GM19372 (cell line): ENCODE data around the gene DDX49.
"Not testable (repeated sequence)": the region's sequence is repeated elsewhere in the genome, so short reads cannot be mapped to it uniquely, and the experiment has no call there.

ENCODE experiments used
- ATAC-seq: cut with Tn5 transposase; IDR thresholded peaks from one replicate; pipeline ENCODE4 v1.9.1; 2021; ENCODE audit warnings: mild to moderate bottlenecking, low read depth, moderate library complexity; ENCODE audit not compliant: unreplicated experiment

The DDX49 gene

DNA sequence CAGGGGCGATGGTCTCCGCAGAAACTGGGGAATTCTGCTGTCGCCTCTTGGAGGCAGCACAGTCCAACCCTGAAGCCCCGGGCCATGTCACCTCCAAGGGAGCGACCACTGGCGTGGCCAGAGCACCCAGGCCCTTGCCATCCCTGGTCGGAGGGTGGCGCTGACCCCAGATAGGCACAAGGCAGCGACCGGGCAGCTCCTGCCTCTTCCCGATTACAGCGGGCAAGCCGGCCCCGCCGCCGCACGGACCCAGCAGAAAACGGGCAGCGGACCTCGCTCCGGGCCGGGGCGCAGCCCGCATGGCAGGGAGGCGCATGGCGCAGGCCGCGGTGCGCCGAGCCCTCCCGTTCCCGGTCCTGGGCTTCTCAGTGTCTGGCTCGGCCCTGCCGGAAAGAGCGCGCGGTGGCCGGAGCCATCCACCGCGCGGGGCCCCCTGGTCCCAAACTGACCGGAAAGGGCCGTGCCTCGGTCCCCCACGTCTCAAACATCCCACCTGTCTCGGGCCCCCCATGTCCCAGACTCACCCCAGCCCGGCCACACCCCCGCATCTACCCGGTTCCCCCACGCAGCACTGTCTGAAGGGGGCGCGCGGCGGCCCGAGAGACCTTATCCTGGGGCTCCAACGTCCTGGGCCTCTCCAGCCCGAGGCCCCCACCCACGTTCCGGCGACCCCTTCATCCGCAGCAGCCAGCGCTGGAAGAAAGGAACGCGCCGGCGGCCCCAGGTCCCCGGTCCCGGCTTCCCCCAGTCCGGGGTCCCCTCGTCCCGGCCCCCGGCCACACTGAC, 24.3 kb upstream of the DDX49 start:
- ATAC-seq = no peak

DNA sequence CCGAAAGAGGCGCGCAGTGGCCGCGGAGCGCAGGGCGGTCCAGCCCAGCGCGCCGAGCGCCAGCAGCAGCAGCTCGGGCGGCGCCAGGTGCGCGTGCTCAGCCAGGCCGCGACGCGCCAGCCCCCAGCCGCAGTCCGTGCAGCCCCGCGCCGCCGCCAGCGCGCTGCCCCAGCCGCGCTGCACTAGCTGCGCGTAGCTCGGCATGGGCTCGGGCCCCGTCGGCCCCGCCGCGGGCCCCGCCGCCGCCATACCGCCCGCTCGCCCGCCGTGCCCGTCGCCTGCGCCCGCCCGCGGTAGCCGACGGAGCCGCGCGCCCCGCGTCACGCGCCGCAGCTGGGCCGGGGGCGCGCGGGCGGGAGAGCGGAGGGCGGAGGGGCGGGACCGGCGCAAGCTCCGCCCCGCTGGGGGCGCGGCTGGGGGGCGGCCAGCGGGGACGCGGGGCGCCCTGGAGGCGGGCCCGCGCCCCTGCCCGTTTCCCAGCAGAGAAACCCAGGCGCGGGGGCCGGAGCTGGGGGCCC, 23.6 kb upstream of the DDX49 start, which contains the start of gene CERS1:
Gene CERS1 (minus strand): TSS at position 335 of the 518 bp plus-strand sequence. CDS start 86 bp downstream, at position 249.
- ATAC-seq = no peak

DNA sequence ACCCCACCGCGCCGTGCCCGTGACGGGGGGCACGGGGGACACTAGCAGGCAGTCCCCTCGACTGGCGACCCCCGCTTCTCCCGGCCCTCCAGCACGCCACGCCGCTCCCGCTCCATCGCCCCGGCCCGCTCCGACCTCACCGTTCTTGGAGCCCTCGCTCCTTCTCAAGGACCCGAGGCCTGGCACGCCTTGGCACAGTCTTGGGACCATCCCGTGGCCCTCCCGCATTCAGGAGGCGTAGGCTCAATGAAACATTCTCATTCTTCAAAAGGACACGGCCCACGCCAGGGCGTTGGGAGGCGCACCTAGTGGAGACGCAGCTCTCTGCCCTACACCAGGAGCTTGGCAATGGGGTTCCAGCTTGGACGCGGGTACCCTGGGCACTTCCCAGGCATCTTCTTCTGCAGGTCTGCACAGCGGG, 23.1 kb upstream of the DDX49 start:
- no peak for ATAC-seq

DNA sequence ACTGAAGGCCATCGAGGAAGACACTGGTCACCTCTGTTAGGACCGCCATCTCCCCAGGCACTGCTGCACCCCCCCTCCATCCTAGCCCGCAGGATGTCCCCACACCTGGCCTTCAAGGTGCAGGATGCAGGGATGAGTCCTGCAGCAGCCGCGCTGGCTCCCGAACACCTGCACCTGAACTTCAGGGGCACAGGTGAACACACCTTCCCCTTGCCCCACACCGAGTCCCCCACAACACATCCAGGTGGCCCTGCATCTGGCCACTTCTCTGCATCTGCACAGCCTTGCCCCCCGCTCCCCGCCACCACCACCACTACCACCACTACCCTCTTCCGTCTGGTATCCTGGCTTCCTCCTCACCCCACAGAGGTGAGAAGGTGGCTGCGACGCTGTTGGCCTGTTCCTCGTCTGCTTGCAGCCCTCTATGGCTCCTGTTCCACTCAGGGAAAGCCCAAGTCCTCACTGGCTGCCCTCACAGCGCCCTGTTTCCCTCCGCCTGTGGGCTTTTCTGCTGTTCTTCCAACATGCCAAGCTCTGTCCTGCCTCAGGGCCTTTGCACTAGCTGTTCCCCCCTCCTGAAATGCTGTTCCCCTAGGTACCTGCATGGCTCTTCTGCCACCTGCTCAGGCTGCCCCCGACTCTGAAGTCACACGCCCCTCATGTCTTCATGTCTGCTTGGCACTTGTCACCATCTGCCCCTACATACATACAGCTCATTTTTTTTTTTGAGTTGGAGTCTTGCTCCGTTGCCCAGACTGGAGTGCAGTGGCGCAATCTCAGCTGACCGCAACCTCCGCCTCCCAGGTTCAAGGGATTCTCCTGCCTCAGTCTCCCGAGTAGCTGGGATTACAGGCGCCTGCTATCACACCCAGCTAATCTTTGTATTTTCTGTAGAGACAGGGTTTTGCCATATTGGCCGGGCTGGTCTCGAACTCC, 22.2 kb upstream of the DDX49 start:
- no peak for ATAC-seq

DNA sequence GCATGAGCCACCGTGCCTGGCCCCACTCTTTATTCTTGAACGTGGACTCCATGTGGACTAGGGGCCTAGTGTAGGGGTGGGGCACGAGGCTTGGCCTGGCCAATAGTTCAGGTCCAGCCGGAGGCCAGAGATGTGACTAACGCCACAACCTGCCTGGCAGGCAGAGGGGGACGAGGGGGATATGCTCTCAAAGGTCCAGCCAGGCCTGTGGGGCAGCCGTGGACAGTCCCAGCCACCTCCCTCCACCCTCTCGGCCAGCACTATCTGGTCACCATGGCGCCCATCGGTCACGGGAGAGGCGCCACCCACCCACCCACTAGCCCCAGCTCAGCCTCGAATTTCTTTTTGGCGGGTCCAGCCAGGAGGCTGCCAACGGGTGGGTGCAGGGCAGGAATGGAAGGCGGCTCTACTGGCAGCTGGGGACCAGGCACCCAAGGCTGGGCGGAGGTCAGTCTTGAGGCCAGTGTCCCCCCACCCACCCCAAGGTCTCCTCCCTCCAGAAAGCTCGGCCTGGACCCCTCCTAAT, 21.4 kb upstream of the DDX49 start:
- ATAC-seq = no peak

DNA sequence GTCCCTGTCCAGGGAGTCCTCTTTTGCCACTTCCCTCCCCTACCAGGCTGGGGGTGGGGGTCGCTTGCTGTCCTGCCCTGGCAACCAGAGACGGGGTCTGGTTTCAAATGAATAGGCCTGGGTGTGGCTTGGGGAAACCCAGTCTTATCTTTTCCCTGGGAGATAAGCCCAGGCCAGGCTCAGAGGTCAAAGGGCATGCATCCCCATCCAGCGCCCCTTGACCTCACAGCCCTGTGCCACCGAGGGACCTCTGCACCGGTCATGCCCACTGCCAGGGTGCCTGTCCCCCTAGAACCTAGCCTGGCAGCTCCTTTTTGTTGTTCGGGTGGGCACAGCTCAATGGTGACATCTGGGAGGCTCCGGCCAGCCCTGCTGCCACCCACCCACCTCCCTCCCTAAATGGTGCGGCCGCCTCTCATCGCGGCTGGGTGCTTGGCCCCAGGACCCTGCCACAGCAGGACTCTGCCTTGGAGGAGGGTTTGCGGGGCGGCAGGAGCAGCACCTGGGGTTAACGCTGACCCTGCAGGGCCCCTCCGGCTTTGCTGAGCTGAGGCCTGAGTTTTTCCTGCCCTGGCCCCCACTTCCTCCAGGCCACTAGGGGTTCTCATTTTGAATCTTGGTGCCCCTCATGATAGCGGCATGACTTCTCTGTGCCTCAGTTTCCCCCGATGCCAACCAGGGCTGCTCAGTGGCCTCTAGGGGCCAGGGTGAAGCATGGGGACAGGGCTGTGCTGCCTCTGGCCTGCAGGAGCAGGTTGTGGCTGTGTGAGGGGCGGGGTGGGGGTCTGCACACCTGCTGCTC, 20.7 kb upstream of the DDX49 start:
- ATAC-seq = no peak

DNA sequence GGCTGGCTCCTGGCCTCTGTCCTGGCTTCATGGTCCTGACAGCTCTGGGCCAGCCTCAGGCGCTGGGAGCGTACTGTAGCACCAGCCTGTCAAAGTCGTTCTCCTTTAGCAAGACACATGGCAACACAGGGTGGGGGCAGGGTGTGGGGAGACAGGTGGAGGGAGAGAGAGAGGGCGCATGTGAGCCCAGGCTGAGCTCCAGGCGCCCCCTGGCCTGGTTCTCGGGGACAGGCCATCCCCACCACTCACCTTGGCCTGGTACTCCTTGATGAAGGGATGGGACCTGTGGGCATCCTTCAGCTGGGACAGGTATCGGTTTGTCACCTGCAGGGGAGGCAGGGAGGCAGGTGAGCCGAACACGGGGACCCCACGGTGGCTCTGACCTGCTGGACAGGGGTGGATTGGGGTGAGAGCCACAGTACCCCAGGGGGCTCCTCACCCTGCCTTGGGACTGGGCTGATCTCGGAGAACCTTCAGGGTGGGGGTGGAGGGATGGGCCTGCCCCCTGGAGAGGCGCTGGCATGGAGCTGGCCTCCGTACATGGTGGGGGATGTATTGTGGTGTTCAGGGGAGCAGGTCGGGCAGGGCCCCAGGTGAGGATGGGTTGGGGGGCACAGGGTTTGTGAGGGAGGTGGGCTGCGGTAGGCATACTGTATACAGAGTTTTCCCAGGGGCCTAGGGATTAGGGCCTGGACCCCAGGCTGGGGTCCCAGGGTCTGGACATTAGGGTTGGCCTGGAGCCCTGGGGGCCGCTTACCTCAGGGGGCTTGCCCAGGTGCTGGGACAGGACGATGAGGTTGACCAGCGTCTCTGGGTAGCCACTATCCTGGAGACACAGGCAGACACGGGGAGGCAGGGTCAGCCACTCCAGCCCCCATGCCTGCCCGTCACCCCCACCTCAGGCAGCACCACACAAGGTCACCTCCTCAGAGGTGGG, 19.6 kb upstream of the DDX49 start:
- no peak for ATAC-seq

DNA sequence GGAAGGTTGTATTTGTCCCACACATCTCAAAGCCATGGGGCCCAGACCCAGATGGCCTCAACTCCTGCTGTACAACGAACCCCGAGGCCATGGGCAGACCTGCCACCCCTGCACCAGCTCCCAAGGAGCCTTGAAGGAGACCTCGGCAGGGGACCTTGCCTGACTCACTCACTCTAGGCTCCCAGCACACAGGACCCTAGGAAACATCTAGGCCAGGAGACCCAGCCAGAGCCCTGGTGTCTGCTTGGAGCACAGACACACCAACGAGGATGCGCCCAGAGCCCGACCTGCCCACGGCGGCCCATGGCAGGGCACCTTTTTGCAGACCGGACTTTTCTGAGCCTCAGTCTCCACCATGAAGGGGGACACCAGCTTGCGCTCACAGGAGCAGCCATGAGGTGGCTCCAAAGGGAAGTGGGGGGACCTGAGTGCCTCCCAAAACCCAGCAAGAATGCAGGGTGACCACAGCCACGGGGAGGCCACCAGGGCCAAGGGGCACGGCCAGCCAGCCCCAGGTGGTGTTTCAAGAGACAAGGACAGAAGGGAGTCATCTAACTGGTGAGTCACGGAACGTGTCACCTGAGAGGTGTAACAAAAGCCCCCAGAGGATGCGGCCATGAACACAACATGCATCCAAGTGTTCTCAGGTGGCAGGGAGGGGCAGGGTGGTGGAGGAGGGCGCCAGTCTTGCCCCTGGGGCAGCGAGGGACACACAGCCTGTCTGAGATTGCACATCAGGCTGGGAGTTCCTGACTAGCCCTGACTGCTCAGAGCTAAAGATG, 18.6 kb upstream of the DDX49 start:
- no peak for ATAC-seq

DNA sequence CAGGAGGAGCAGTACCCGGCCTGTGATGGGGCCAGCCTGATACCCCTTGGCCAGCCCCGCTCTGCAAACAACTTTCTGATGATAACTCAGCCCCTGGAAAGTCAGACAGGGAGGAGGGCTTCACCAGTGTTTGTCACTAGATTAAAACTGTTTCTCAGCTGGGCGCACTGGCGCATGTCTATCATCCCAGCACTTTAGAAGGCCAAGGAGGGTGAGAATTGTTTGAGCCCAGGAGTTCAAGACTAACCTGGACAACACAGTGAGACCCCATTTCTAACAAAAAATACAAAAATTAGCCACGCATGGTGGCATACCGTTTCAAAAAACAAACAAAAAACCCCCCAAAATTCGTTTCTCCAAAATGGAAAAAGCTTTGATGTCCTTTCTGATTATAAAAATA, 18.0 kb upstream of the DDX49 start:
- no peak for ATAC-seq

DNA sequence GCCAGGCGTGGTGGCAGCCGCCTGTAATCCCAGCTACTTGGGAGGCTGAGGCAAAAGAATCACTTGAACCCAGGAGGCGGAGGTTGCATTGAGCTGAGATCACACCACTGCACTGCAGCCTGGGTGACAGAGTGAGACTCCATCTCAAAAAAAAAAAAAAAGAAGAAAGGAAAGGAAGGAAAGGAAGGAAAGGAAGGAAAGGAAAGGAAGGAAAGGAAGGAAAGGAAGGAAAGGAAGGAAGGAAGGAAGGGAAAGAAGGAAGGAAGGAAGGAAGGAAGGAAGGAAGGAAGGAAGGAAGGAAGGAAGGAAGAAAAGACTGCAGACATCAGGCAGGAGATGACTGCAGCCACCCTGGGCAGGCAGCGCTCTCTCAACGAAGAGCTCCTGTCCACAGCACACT, 17.0 kb upstream of the DDX49 start:
- not testable (repeated sequence) for ATAC-seq

DNA sequence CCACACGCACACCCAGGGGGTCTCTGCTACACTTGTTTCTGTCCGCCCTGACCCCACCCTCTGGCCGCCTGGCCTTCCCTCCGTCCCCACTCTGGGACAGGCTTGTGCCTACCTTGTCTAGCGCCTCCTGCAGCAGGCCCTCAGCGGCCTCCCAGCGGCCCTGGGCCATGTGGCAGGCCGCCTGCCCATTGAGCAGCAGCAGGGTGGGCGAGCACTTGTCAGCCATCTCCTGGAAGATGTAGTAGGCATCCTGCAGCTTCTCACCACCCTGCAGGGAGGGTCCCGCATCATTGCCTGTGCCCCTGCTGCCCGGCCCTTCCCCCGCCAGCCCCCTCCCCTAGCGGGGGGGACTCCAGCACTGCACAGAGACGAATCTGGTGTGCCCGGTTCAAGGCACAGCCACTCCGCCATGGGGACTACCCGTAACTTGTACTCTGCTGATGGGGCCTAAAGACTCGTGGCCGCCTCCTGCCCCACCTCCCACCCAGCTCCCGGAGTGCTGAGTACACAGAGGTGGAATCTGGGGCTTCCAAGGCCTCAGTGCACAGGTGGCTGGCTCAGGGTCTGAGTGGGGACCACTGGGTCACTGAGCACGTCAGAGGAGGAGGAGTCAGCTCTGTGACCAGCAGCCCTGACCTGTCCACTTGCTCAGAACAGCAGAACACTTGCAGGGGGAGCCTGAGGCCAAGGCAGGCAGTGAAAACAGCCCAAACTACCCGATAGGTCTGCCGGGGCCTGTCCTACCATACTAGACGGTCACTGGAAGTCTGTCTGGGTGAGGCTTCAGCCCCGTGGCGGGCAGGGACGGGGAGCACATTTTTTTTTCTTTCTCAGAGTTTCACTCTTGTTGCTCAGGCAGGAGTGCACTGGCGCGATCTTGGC, 16.1 kb upstream of the DDX49 start:
- no peak for ATAC-seq

DNA sequence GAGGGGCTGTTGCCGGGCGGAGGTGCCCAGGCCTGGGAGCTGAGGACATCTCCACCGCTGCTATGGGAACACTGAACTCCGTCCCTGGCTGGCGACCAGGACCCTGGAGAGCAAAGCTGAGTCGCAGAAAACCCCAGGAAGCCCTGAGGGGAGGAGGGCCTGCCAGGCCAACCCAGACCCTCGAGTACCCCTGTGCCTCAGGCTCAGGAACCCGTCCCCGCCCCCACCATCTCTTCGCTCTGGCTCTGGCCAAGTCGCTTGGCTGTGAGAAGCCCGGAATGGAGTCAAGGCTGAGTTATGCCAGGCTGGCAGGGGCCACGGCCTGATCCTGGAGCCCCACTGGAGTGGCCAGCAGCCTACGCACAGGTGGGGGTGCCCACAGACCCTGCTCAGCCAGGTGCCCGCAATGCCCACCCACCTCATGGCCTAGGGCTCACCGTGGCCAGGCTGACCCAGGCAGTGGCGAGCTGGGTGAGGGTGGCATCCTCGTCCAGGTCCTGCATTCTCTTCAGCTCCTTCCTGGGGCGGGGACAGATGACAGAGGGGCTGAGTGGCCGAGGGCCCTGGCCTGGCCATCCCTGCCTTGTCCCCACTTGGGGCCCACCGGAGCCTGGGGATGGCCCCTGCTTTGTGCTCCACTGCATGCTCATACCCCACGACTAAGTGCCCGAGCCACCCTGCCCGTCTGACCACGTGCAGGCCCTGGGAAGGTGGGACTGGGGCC, 15.0 kb upstream of the DDX49 start:
- ATAC-seq = no peak

DNA sequence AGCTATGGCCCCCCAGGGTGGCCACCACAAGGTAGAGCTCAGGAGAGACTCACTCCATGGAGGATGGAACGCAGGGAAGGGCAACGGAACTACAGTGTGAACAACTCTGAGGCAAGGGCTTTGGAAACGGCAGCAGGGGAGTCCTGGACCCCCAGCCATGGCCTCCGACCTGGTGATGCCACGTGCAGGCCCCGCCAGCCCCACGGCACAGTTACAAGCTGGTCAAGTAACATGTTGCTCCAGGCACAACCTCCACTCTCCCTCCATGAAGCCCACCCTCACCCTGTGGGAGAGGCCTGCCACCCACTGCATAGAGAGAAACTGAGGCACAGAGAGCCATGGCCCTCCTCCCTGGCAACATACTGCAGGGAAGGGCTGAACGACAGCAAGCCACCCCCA, 14.5 kb upstream of the DDX49 start:
- no peak for ATAC-seq

DNA sequence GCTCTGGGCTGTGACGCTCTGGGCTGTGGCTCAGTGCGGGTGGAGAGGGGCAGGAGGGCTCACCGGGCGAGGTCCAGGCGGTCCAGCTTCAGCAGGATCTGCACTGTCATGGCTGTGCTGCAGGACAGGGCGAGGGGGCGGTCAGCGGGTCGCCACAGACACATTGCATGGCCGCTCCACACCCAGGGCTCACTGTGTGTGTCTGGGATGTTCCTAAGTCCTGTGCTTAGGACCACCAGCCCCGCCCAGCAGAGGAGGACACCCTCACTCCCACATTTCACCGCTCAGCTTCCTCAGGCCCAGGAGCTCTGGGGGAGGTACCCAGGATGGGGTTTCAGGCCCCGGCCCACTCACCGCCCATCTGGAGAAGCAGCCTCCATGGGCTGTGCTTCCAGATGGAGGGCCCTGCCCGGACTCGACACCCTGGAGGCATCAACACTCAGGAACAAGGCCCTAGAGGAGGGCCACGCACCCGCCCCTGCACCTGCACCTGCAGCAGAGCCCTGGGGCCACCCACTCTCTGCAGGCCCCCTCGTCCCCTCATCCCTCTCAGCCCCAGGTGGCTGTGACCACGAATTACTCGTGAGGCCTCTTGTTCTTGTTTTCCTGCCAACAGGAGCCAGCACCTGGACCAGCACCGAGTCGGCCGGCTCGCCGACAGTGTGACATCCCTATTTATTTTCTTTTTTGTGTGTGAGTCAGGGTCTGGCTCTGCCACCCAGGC, 13.8 kb upstream of the DDX49 start:
- ATAC-seq = no peak

DNA sequence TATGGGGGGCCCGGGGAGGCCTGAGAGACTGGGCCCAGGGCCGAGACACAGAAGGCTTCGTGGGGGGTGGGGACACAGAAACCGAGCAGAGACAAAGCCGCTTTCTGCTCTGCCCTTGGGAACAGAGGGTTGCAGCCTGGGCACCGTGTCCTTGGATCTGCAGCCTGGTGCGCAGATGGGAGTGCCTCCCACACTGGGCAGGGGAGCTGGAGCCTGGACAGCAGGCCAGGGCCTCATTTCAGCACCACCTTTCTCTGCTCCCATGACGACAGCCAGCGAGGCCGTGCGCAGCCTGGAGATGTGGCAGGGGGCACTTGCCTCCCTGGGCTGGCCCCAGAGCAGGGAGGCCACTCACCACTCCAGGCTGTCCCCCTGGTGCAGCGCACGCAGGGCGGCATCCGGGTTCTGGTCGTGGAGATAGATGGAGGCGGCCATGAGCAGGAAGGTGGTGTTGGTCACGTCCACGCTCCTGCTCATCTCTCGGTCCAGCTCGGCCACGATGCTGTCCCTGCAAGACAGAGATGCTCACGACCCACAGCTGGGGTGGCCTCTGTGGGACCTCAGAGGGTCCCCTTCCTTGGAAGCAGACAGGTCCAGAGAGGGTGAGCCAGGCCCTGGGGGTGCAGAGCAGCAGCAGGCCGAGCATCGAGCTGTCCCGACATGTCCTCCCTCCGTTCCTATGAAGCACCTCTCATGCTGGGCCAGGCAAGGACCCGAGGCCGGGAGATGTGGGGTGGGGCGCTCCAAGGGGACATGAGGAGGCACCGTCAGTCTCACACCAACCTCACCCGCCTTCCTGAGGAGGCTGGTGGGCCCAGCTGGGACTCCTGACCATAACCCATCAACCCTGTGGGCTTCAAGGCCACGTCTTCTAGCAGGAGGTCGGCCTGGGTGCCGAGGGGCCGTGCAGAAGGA, 12.7 kb upstream of the DDX49 start:
- ATAC-seq = no peak
